ENCODE results near the gene PPFIA2. TPM values are rescaled to one million over a fixed set of nuclear protein-coding genes. Genes with fewer than 3 reads are reported as not detected.
"Not testable (repeated sequence)": the region's sequence is repeated elsewhere in the genome, so short reads cannot be mapped to it uniquely, and the experiment has no call there.

Gene PPFIA2
- total RNA-seq, 4 donors from 2014 or later = 0.11 to 0.89 (median 0.32) TPM; not detected in 1

DNA sequence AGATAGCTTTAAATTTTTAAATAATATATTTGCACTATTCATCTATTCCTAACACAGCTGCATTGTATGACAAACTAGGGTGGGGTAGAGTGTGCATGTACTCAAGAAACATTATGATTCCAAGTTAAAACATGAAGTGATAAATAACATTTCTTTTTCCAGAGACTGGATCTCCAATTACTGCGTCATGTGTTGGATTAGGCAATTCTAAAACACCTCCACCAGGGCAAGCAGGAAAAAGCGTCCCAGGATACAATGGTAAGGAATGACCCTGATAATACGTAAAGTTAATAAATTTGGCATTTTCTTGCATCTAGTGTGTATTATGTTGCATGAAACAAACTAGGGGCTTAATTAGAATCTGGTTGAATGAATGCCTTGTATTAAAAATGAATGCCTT is 542.4 kb downstream of the PPFIA2 start:
- no peak for DNase-seq (ENCODE audit: low spot score in 2 of 2)
- TF ChIP-seq POLR2A (IDR thresholded peaks at IDR 0.05) (no peak), POLR2AphosphoS5 (IDR thresholded peaks at IDR 0.05) (no peak), CTCF (IDR thresholded peaks at IDR 0.05) (no peak), EP300 (IDR thresholded peaks at IDR 0.05) (no peak)
- no peaks in the 10 kb centered on the region for H3K27me3 ChIP-seq
- no peaks in the 10 kb centered on the region for H3K4me1 ChIP-seq
- WGBS = 90% methylated on average over 3 of the region's 3 CpGs
- no peak overlapping the region for H3K4me3 ChIP-seq
- no peak overlapping the region for H3K27ac ChIP-seq
- no peaks in the 10 kb centered on the region for H3K36me3 ChIP-seq
- no peaks in the 10 kb centered on the region for H3K9me3 ChIP-seq

- Histone ChIP-seq H3K4me3 (no peak overlapping the region), H3K27ac (no peak overlapping the region), H3K9me3 (no peaks in the 10 kb centered on the region), H3K36me3 (no peaks in the 10 kb centered on the region), H3K4me1 (no peaks in the 10 kb centered on the region), H3K27me3 (no peaks in the 10 kb centered on the region)
- 59% methylated on average over 4 of the region's 4 CpGs for WGBS
- no peak for DNase-seq (ENCODE audit: low spot score in 2 of 2)
- TF ChIP-seq EP300 (IDR thresholded peaks at IDR 0.05) (no peak), CTCF (IDR thresholded peaks at IDR 0.05) (no peak), POLR2A (IDR thresholded peaks at IDR 0.05) (no peak), POLR2AphosphoS5 (IDR thresholded peaks at IDR 0.05) (no peak)
These were observed 546.0 kb downstream of the PPFIA2 start for GRCh38 chr12:81212996-81213696.

GRCh38 chr12:81211306-81211705 is 547.8 kb downstream of the PPFIA2 start:
- Histone ChIP-seq H3K36me3 (no peaks in the 10 kb centered on the region), H3K9me3 (no peaks in the 10 kb centered on the region), H3K4me3 (no peak overlapping the region), H3K27ac (no peak overlapping the region), H3K27me3 (no peaks in the 10 kb centered on the region), H3K4me1 (no peaks in the 10 kb centered on the region)
- TF ChIP-seq POLR2AphosphoS5 (IDR thresholded peaks at IDR 0.05) (no peak), CTCF (IDR thresholded peaks at IDR 0.05) (no peak), POLR2A (IDR thresholded peaks at IDR 0.05) (no peak), EP300 (IDR thresholded peaks at IDR 0.05) (no peak)
- WGBS = 100% methylated on average over 1 of the region's 1 CpG
- no peak for DNase-seq (ENCODE audit: low spot score in 2 of 2)

GRCh38 chr12:81209772-81210225 is 549.4 kb downstream of the PPFIA2 start:
- not testable (repeated sequence) for H3K9me3 ChIP-seq; DNase-seq (ENCODE audit: low spot score in 2 of 2); H3K4me3 ChIP-seq; H3K4me1 ChIP-seq; H3K27ac ChIP-seq; H3K36me3 ChIP-seq; H3K27me3 ChIP-seq
- WGBS = 65% methylated on average over 2 of the region's 2 CpGs

DNA sequence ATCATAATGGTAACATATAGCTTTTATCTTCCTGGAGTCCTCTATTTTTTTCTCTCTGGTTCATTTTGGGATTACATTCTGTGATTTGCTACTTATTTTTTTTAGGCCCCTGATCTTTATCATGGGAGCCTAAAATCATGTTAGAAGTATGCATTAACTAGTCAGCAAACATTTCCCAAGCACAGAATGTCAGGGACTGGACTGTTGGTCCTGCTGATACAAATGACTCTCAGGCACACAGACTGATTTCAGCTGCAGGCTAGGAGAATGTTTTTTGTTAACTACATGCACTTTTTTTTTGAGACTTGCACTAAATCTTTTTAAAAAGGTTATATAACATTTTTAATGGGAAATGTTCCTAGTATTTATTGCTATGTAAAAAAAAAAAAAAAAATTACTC is 550.1 kb downstream of the PPFIA2 start:
- TF ChIP-seq CTCF (IDR thresholded peaks at IDR 0.05) (no peak), POLR2AphosphoS5 (IDR thresholded peaks at IDR 0.05) (no peak), POLR2A (IDR thresholded peaks at IDR 0.05) (no peak), EP300 (IDR thresholded peaks at IDR 0.05) (no peak)
- Histone ChIP-seq H3K9me3 (no peaks in the 10 kb centered on the region), H3K36me3 (no peaks in the 10 kb centered on the region), H3K4me1 (no peaks in the 10 kb centered on the region), H3K27ac (no peak overlapping the region), H3K4me3 (no peak overlapping the region), H3K27me3 (no peaks in the 10 kb centered on the region)
- DNase-seq (ENCODE audit: low spot score in 2 of 2) = no peak

All from suprapubic skin (tissue), 4 donors.